DMS114 treated with DMSO at 0.1 percent for 48 hours (cell line): ENCODE data around the gene BLOC1S6.
"Not testable (repeated sequence)": the region's sequence is repeated elsewhere in the genome, so short reads cannot be mapped to it uniquely, and the experiment has no call there.

ENCODE experiments used
- DNase-seq: peaks from one replicate; lab custom pipeline; 2025; ENCODE audit not compliant: unreplicated experiment; lab: John Stamatoyannopoulos, UW

The BLOC1S6 gene

GRCh38 chr15:45637552-45638033 is 50.4 kb downstream of the BLOC1S6 start:
- DNase-seq = no peak

- DNase-seq = no peak
Measured at GRCh38 chr15:45640616-45641015, 53.4 kb downstream of the BLOC1S6 start.

- DNase-seq = no peak
Measured at GRCh38 chr15:45641374-45641781, 54.2 kb downstream of the BLOC1S6 start.

- no peak for DNase-seq
Measured at GRCh38 chr15:45641999-45642932, 55.1 kb downstream of the BLOC1S6 start.

GRCh38 chr15:45644437-45644836 is 57.3 kb downstream of the BLOC1S6 start:
- DNase-seq = no peak

- DNase-seq = no peak
Measured at GRCh38 chr15:45645026-45645980, 58.1 kb downstream of the BLOC1S6 start.

GRCh38 chr15:45646220-45646619 is 59.0 kb downstream of the BLOC1S6 start:
- DNase-seq = no peak

- DNase-seq = no peak
Measured at GRCh38 chr15:45647828-45648227, 60.6 kb downstream of the BLOC1S6 start.

GRCh38 chr15:45648521-45649200 is 61.5 kb downstream of the BLOC1S6 start:
- DNase-seq = no peak

- not testable (repeated sequence) for DNase-seq
Measured at GRCh38 chr15:45650007-45650406, 62.8 kb downstream of the BLOC1S6 start.

- no peak for DNase-seq
Measured at GRCh38 chr15:45650889-45651525, 63.8 kb downstream of the BLOC1S6 start.

GRCh38 chr15:45653702-45654424 is 66.7 kb downstream of the BLOC1S6 start:
- no peak for DNase-seq

GRCh38 chr15:45654749-45655148 is 67.6 kb downstream of the BLOC1S6 start:
- DNase-seq = no peak

- no peak for DNase-seq
Measured at GRCh38 chr15:45657254-45657653, 70.1 kb downstream of the BLOC1S6 start.

- DNase-seq = no peak
Measured at GRCh38 chr15:45657764-45658545, 70.8 kb downstream of the BLOC1S6 start.
